HepG2 (cell line): ENCODE data around the gene ZDHHC9. TPM values are rescaled to one million over a fixed set of nuclear protein-coding genes. Genes with fewer than 3 reads are reported as not detected.

Source experiments
- ATAC-seq: fragments of 200-7000 bp; cut with Tn5 transposase; 3 replicates; pipeline ENCODE4 v1.9.1; 2020; ENCODE audit warnings: mild to moderate bottlenecking, moderate library complexity
- BruUV-seq: library from RNA; stranded (reverse); fragments of 400-500 nt; replicated peaks from 2 replicates; lab custom pipeline; 2021; lab: Mats Ljungman, UMichigan
- CTCF ChIA-PET: fragments of 300-600 bp; formaldehyde crosslinking; extraction: SDS; loops from one replicate; lab custom pipeline; 2021; ENCODE audit warnings: low total read pairs, inconsistent platforms, low intra/inter-chr PET ratio; lab: Yijun Ruan, JAX
- POLR2A ChIA-PET: fragments of 350-600 bp; sonication (Branson Sonifier 250); formaldehyde crosslinking; loops from one replicate; lab custom pipeline; 2020; ENCODE audit warnings: antibody characterized with exemption, inconsistent platforms; lab: Yijun Ruan, JAX
- DNase-seq: peaks from one replicate; pipeline ENCODE4 v3.0.0-alpha.2; 2015; ENCODE audit warnings: low spot score
- FAIRE-seq: peaks from 3 replicates; lab custom pipeline; 2011; peaks lifted over from hg19 to GRCh38; lab: Jason Lieb, UNC
- H2AFZ ChIP-seq: one replicate; pipeline ENCODE4 v1.6.1; 2011; ENCODE audit warnings: low read length, inconsistent platforms
- H3K27ac ChIP-seq: fragments of 300-600 bp; 3 replicates; pipeline ENCODE4 v1.8.0; 2011; ENCODE audit warnings: mixed run types, mild to moderate bottlenecking, mixed read lengths, low read length, inconsistent platforms; ENCODE audit not compliant: insufficient read depth; ENCODE audit errors: extremely low read length
- H3K27me3 ChIP-seq, 2 experiments: fragments of 200-600 bp in 1 of 2; 2 replicates in 1 of 2; 3 replicates in 1 of 2; pipeline versions ENCODE4 v1.6.0 to v1.8.0; 2011; ENCODE audit warnings: low read length in 2 of 2, mild to moderate bottlenecking in 2 of 2, moderate library complexity in 2 of 2, inconsistent platforms in 1 of 2; ENCODE audit not compliant: insufficient read depth in 2 of 2, control insufficient read depth in 1 of 2
- H3K36me3 ChIP-seq, 2 experiments: fragments of 200-600 bp in 1 of 2; replicated peaks in 1 of 2; 2 replicates in 1 of 2; 3 replicates in 1 of 2; pipeline versions ENCODE4 v1.5.1 to v1.8.0; 2011; ENCODE audit warnings: low read length in 2 of 2, inconsistent platforms in 1 of 2; ENCODE audit not compliant: insufficient read depth in 2 of 2, control insufficient read depth in 1 of 2
- H3K4me1 ChIP-seq: 2 replicates; pipeline ENCODE4 v1.5.1; 2012; ENCODE audit warnings: low read length, inconsistent platforms; ENCODE audit not compliant: insufficient read depth
- H3K4me2 ChIP-seq: 2 replicates; pipeline ENCODE4 v1.6.0; 2011; ENCODE audit warnings: low read depth, low read length, inconsistent platforms
- H3K4me3 ChIP-seq, 3 experiments: fragments of 200-600 bp in 1 of 3; sonication (generic), shearing (Covaris generic) in 1 of 3; replicated peaks in 1 of 3; 2 replicates each; pipeline ENCODE4 v1.5.1; 2011 to 2016; ENCODE audit warnings: low read length in 3 of 3, inconsistent platforms in 2 of 3, low read depth in 2 of 3, mild to moderate bottlenecking in 2 of 3, control low read depth in 1 of 3, mixed read lengths in 1 of 3; ENCODE audit not compliant: insufficient read depth in 1 of 3
- H3K79me2 ChIP-seq: one replicate; pipeline ENCODE4 v1.6.1; 2011; ENCODE audit warnings: low read length, inconsistent platforms; ENCODE audit not compliant: insufficient read depth
- H3K9ac ChIP-seq: 2 replicates; pipeline ENCODE4 v1.6.0; 2011; ENCODE audit warnings: mild to moderate bottlenecking, low read depth, low read length, inconsistent platforms; ENCODE audit not compliant: insufficient read depth
- H3K9me3 ChIP-seq: 2 replicates; pipeline ENCODE4 v1.5.1; 2012; ENCODE audit warnings: mild to moderate bottlenecking, low read length
- H4K20me1 ChIP-seq: 2 replicates; pipeline ENCODE4 v1.6.0; 2011; ENCODE audit warnings: inconsistent platforms, mild to moderate bottlenecking, low read length, moderate library complexity; ENCODE audit not compliant: insufficient read depth
- DR1 ChIP-seq: sonication (generic); formaldehyde crosslinking; IDR thresholded peaks from 2 replicates; pipeline ENCODE4 v1.8.0; 2021; ENCODE audit warnings: mild to moderate bottlenecking, missing genetic modification reagents, inconsistent platforms
- FUBP1 ChIP-seq: sonication (generic); formaldehyde crosslinking; IDR thresholded peaks from 2 replicates; pipeline ENCODE4 v1.5.1; 2020; ENCODE audit warnings: missing genetic modification reagents, mild to moderate bottlenecking, borderline replicate concordance
- HDAC2 ChIP-seq: sonication (generic); formaldehyde crosslinking; IDR thresholded peaks from 2 replicates; pipeline ENCODE4 v1.4.0; 2020; ENCODE audit warnings: missing genetic modification reagents
- MAFK ChIP-seq, 2 experiments: IDR thresholded peaks in 1 of 2; conservative IDR thresholded peaks in 1 of 2; 2 replicates each; pipeline ENCODE4 v1.6.1; 2011; ENCODE audit warnings: improper control_type of control experiment in 2 of 2, low read length in 2 of 2
- MTF2 ChIP-seq: sonication (generic); formaldehyde crosslinking; IDR thresholded peaks from 2 replicates; pipeline ENCODE4 v1.5.0; 2020; ENCODE audit warnings: missing genetic modification reagents, borderline replicate concordance
- NFE2L2 ChIP-seq: fragments of 150-350 bp; IDR thresholded peaks from 2 replicates; pipeline ENCODE4 v1.6.1; 2014; ENCODE audit warnings: low read length
- POGZ ChIP-seq: sonication (generic); formaldehyde crosslinking; IDR thresholded peaks from 2 replicates; pipeline ENCODE4 v1.4.0; 2020; ENCODE audit warnings: mild to moderate bottlenecking, missing genetic modification reagents
- SKI ChIP-seq: fragments of 450-650 bp; IDR thresholded peaks from one replicate; pipeline ENCODE4 v1.6.1; 2018; ENCODE audit warnings: mild to moderate bottlenecking; ENCODE audit not compliant: partially characterized antibody
- SRF ChIP-seq: IDR thresholded peaks from 2 replicates; pipeline ENCODE4 v1.6.1; 2011; ENCODE audit warnings: mild to moderate bottlenecking, low read depth, low read length, moderate library complexity
- SRSF1 ChIP-seq: fragments of 200-400 bp; formaldehyde crosslinking; optimal IDR thresholded peaks from 2 replicates; pipeline ENCODE3; 2017; ENCODE audit warnings: mild to moderate bottlenecking, low read depth, low read length, moderate library complexity
- ZBTB37 ChIP-seq: sonication (generic); formaldehyde crosslinking; IDR thresholded peaks from 2 replicates; pipeline ENCODE4 v1.4.0; 2020; ENCODE audit warnings: mild to moderate bottlenecking, missing genetic modification reagents
- ZNF180 ChIP-seq: sonication (generic); formaldehyde crosslinking; IDR thresholded peaks from 2 replicates; pipeline ENCODE4 v1.4.0; 2020; ENCODE audit warnings: low read depth, missing genetic modification reagents, borderline replicate concordance
- ZNF674 ChIP-seq: sonication (generic); formaldehyde crosslinking; IDR thresholded peaks from 2 replicates; pipeline ENCODE4 v1.5.0; 2020; ENCODE audit warnings: low read depth, mild to moderate bottlenecking, missing genetic modification reagents
- ZNF7 ChIP-seq: IDR thresholded peaks from 2 replicates; pipeline ENCODE4 v1.6.1; 2016; ENCODE audit warnings: missing biosample characterization, missing genetic modification reagents
- ZNF746 ChIP-seq: sonication (generic); formaldehyde crosslinking; IDR thresholded peaks from 2 replicates; pipeline ENCODE4 v1.8.0; 2022; ENCODE audit warnings: mild to moderate bottlenecking, missing genetic modification reagents
- ZSCAN22 ChIP-seq: sonication (generic); formaldehyde crosslinking; IDR thresholded peaks from 2 replicates; pipeline ENCODE4 v1.4.0; 2020; ENCODE audit warnings: mild to moderate bottlenecking, missing genetic modification reagents
- WGBS: methylation state at CpG from one replicate; pipeline ENCODE4 v1.1.6; 2017; ENCODE audit warnings: low lambda C conversion rate; 5-methylcytosine and 5-hydroxymethylcytosine counted together
- in situ Hi-C: cut with HindIII; loops from 2 replicates; pipeline ENCODE4 v1.10.0; 2017; ENCODE audit warnings: low pct_unique_long_range_greater_than_20kb; ENCODE audit not compliant: extremely low pct_ligation_motif_present
- intact Hi-C: fragments of 100-400 bp; cut with micrococcal nuclease; formaldehyde crosslinking; loops from one replicate; pipeline ENCODE4 v1.10.0; 2022; ENCODE audit not compliant: unreplicated experiment
- polyA plus RNA-seq, 8 experiments: library from polyadenylated mRNA; depleted of rRNA in 3 of 8; stranded (reverse) in 7 of 8; unstranded in 1 of 8; fragments of >200 nt; fragmentation: Illumina TruSeq in 4 of 8; extraction: Trizol in 4 of 8; gene quantifications; 2 replicates each; pipeline versions ENCODE4 v1.2.1 to v1.2.3, GENCODE V29; 2011 to 2016; ENCODE audit warnings: low read depth in 4 of 8, missing spikeins in 1 of 8, mixed read lengths in 1 of 8; ENCODE audit not compliant: insufficient read depth in 1 of 8
- total RNA-seq, 5 experiments: library from RNA; depleted of rRNA; stranded (reverse); fragments of >200 nt; fragmentation: Illumina TruSeq; extraction: Trizol; gene quantifications; 2 replicates each; pipeline ENCODE4 v1.2.3, GENCODE V29; 2016; ENCODE audit warnings: low read depth in 1 of 5
- TF ChIP-seq, protein P1 (sequence below): sonication (generic); formaldehyde crosslinking; conservative IDR thresholded peaks from 2 replicates; pipeline ENCODE4 v1.8.0; 2022; ENCODE audit warnings: missing genetic modification reagents
- TF ChIP-seq, protein P2 (sequence below): fragments of 450-650 bp; IDR thresholded peaks from 2 replicates; pipeline ENCODE4 v1.6.1; 2016

ZDHHC9 gene
- total and polyA plus RNA-seq, 2 of the 13 experiments (the other 11 are each of a cell fraction or from before 2014, with no cell fraction given): 28.3 to 53.1 TPM

DNA sequence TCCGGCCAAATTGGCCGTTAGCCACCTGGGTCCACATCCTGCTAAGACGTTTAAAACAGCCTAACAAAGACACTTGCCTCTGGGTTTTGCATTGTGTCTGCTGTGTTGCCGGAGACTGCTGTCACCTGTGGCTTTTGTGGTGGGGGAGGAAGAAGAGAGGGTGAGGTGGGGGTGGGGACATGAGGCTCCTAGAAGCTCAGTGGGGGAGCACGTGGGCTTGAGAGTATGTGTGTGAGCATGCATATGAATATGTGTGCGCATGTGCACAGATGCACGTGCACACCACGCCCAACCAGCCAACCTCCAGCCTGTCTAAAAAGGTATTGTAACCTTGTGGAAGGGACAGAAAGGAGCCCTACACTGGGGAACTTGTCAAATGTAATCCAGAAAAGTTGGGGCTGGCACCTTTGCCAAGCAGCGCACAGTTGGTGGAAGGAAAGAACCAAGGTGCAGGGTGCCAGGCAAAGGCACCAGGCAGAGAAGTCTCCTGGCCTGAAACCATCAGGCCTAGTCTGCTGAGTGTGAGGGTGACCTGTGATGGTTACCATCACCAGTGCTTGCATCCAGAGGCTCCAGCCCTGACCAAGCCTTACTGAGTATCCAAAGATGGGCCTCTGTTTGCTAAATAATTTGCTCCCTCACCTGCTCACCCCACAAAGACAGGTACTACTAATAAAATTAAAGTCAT lies 74.1 kb downstream of the ZDHHC9 start:
- Histone ChIP-seq H3K4me1 (peaks cover 52% of the 10 kb centered on the region), H3K27ac (no peak overlapping the region), H3K27me3 (no peaks in the 10 kb centered on the region), H3K9me3 (no peaks in the 10 kb centered on the region), H3K36me3 (no peaks in the 10 kb centered on the region), H3K79me2 (no peaks in the 10 kb centered on the region), H3K4me2 (peak overlapping the region; percentile 18; the same call in 1 of the 2 replicates), H4K20me1 (no peaks in the 10 kb centered on the region), H3K4me3 (no peak overlapping the region), H2AFZ (no peak overlapping the region), H3K9ac (no peak overlapping the region)
- no TSS peak for BruUV-seq
- ATAC-seq (no peak), DNase-seq (no peak), FAIRE-seq (no peak)
- ChIA-PET POLR2A (no interaction called here), CTCF (no interaction called here)
- in situ Hi-C loops: no loop called here
- no peak for TF ChIP-seq FUBP1 (CRISPR knock-in tag)
- TF ChIP-seq SRF: no peak
- TF ChIP-seq MTF2: no peak
- TF ChIP-seq ZBTB37 (CRISPR knock-in tag): no peak
- TF ChIP-seq NFE2L2: no peak
- TF ChIP-seq SKI: no peak
- no peak for TF ChIP-seq MAFK (conservative IDR thresholded peaks at IDR 0.05 in 1 of 2, IDR thresholded peaks at IDR 0.05 in 1 of 2; ENCODE audit: low read length in 2 of 2)
- TF ChIP-seq, protein P1, sequence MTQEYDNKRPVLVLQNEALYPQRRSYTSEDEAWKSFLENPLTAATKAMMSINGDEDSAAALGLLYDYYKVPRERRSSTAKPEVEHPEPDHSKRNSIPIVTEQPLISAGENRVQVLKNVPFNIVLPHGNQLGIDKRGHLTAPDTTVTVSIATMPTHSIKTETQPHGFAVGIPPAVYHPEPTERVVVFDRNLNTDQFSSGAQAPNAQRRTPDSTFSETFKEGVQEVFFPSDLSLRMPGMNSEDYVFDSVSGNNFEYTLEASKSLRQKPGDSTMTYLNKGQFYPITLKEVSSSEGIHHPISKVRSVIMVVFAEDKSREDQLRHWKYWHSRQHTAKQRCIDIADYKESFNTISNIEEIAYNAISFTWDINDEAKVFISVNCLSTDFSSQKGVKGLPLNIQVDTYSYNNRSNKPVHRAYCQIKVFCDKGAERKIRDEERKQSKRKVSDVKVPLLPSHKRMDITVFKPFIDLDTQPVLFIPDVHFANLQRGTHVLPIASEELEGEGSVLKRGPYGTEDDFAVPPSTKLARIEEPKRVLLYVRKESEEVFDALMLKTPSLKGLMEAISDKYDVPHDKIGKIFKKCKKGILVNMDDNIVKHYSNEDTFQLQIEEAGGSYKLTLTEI (CRISPR knock-in tag): no peak
- TF ChIP-seq, protein P2, sequence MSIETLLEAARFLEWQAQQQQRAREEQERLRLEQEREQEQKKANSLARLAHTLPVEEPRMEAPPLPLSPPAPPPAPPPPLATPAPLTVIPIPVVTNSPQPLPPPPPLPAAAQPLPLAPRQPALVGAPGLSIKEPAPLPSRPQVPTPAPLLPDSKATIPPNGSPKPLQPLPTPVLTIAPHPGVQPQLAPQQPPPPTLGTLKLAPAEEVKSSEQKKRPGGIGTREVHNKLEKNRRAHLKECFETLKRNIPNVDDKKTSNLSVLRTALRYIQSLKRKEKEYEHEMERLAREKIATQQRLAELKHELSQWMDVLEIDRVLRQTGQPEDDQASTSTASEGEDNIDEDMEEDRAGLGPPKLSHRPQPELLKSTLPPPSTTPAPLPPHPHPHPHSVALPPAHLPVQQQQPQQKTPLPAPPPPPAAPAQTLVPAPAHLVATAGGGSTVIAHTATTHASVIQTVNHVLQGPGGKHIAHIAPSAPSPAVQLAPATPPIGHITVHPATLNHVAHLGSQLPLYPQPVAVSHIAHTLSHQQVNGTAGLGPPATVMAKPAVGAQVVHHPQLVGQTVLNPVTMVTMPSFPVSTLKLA: no peak
- no peak for TF ChIP-seq ZNF674 (CRISPR knock-in tag)
- no peak for TF ChIP-seq HDAC2 (CRISPR knock-in tag)
- TF ChIP-seq POGZ (CRISPR knock-in tag): no peak
- TF ChIP-seq ZSCAN22 (CRISPR knock-in tag): no peak
- TF ChIP-seq DR1: no peak
- no peak for TF ChIP-seq SRSF1
- TF ChIP-seq ZNF180 (CRISPR knock-in tag): no peak
- TF ChIP-seq ZNF7 (CRISPR knock-in tag): no peak
- no peak for TF ChIP-seq ZNF746 (CRISPR knock-in tag)
- 50% methylated on average over 6 of the region's 9 CpGs for WGBS
- intact Hi-C loops: no loop called here
